Mucosa of descending colon (tissue), 3 donors: ENCODE measurements around the gene LIPI. TPM values are rescaled to one million over a fixed set of nuclear protein-coding genes. Genes with fewer than 3 reads are reported as not detected.

ENCODE experiments used
- ATAC-seq: fragments of 200-7000 bp; cut with Tn5 transposase; one replicate; pipeline ENCODE4 v1.9.1; 2020; ENCODE audit warnings: mild to moderate bottlenecking, moderate library complexity
- DNase-seq, 3 donors: peaks; one replicate each; pipeline ENCODE4 v3.0.0-alpha.2; 2020
- H3K36me3 ChIP-seq: fragments of 200-600 bp; one replicate; pipeline ENCODE4 v1.8.0; 2021; ENCODE audit warnings: low read depth, mild to moderate bottlenecking
- H3K4me1 ChIP-seq: fragments of 200-600 bp; one replicate; pipeline ENCODE4 v1.8.0; 2021; ENCODE audit warnings: low read depth, mild to moderate bottlenecking
- H3K4me3 ChIP-seq: fragments of 200-600 bp; one replicate; pipeline ENCODE4 v1.8.0; 2021; ENCODE audit warnings: mild to moderate bottlenecking
- H3K9me3 ChIP-seq: fragments of 200-600 bp; one replicate; pipeline ENCODE4 v1.8.0; 2021; ENCODE audit warnings: mild to moderate bottlenecking
- intact Hi-C, 2 donors: fragments of 100-400 bp; cut with DNase I in 1 of 2; cut with micrococcal nuclease in 1 of 2; formaldehyde crosslinking; loops; one replicate each; pipeline versions ENCODE4 v1.11.0 to v1.11.1; 2022; cut with DNase I, micrococcal nuclease
- total RNA-seq, 3 donors: library from RNA; stranded (reverse); fragmentation: NEBNext Ultra II Directional in 2 of 3; extraction: Animal tissue kit (Norgen Biotek cat#: 25700) in 2 of 3; gene quantifications; one replicate each; pipeline versions ENCODE4 v1.2.1 to v1.2.4, GENCODE V29; 2021 to 2023
- TF ChIP-seq, protein P1 (sequence below): fragments of 200-600 bp; IDR thresholded peaks from one replicate; pipeline ENCODE4 v1.8.0; 2022; ENCODE audit warnings: antibody characterized with exemption, mild to moderate bottlenecking
- donor health status: DM: no; HTN: no; CAD: no; lungs with moderate emphysema.
- donor health status: DM: no; HTN: no; CAD: no.
- donor health status: DM: no; HTN: yes; CAD: no.

The LIPI gene
- total RNA-seq, 3 donors from 2014 or later: not detected

- H3K9me3 ChIP-seq: peaks cover 3% of the 10 kb centered on the region
- H3K4me3 ChIP-seq: no peak overlapping the region
- ATAC-seq (no peak), DNase-seq (no peak)
- H3K4me1 ChIP-seq: no peaks in the 10 kb centered on the region
- TF ChIP-seq, protein P1, sequence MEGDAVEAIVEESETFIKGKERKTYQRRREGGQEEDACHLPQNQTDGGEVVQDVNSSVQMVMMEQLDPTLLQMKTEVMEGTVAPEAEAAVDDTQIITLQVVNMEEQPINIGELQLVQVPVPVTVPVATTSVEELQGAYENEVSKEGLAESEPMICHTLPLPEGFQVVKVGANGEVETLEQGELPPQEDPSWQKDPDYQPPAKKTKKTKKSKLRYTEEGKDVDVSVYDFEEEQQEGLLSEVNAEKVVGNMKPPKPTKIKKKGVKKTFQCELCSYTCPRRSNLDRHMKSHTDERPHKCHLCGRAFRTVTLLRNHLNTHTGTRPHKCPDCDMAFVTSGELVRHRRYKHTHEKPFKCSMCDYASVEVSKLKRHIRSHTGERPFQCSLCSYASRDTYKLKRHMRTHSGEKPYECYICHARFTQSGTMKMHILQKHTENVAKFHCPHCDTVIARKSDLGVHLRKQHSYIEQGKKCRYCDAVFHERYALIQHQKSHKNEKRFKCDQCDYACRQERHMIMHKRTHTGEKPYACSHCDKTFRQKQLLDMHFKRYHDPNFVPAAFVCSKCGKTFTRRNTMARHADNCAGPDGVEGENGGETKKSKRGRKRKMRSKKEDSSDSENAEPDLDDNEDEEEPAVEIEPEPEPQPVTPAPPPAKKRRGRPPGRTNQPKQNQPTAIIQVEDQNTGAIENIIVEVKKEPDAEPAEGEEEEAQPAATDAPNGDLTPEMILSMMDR: no peak
- no peaks in the 10 kb centered on the region for H3K36me3 ChIP-seq
- intact Hi-C loops: no loop called here
Measured at GRCh38 chr21:14235101-14235500, 24.3 kb upstream of the LIPI start.

DNA sequence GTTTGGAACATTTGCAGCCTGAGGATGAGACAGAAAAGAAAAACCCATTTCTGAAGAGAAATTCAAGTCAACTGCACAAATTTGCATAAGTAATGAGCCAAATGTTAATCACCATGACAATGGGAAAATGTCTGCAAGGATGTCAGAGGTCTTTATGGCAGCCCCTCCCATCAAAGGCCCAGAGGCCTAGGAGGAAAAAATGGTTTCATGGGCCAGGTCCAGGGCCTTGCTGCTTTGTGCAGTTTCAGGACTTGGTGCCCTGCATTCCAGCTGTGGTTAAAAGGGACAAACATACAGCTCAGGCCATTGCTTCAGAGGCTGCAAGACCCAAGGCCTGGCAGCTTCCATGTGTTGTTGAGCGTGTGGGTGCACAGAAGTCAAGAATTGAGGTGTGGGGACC lies 18.6 kb upstream of the LIPI start:
- intact Hi-C loops: no loop called here
- no peaks in the 10 kb centered on the region for H3K36me3 ChIP-seq
- peaks cover 12% of the 10 kb centered on the region for H3K9me3 ChIP-seq
- no peak for DNase-seq
- no peak overlapping the region for H3K4me3 ChIP-seq
- ATAC-seq: no peak
- H3K4me1 ChIP-seq: no peaks in the 10 kb centered on the region
- TF ChIP-seq, protein P1: no peak

- TF ChIP-seq, protein P1: no peak
- no peaks in the 10 kb centered on the region for H3K36me3 ChIP-seq
- intact Hi-C loops: no loop called here
- H3K4me3 ChIP-seq: no peak overlapping the region
- DNase-seq (no peak), ATAC-seq (no peak)
- no peaks in the 10 kb centered on the region for H3K4me1 ChIP-seq
- no peaks in the 10 kb centered on the region for H3K9me3 ChIP-seq
Measured at GRCh38 chr21:14223365-14223764, 12.6 kb upstream of the LIPI start.

GRCh38 chr21:14215971-14216641 lies 5.4 kb upstream of the LIPI start, which contains the start of gene RBM11:
RBM11 (plus strand) TSS chr21:14216157; CDS start chr21:14216187, 30 bp downstream.
- Histone ChIP-seq H3K36me3 (no peaks in the 10 kb centered on the region), H3K9me3 (no peaks in the 10 kb centered on the region), H3K4me3 (peak within 1 kb of the TSS; percentile 23), H3K4me1 (no peaks in the 10 kb centered on the region)
- TF ChIP-seq, protein P1: no peak
- peak; percentile 77 to 89 (median 84) for DNase-seq
- intact Hi-C loops: no loop called here
- peak; percentile 100 for ATAC-seq

- H3K4me1 ChIP-seq: no peaks in the 10 kb centered on the region
- intact Hi-C loops: no loop called here
Measured at GRCh38 chr21:14213164-14213563, 2.4 kb upstream of the LIPI start.

More at GRCh38 chr21:14213164-14213563, 2.4 kb upstream of the LIPI start:
- TF ChIP-seq, protein P1: no peak
- DNase-seq (no peak), ATAC-seq (no peak)
- H3K9me3 ChIP-seq: no peaks in the 10 kb centered on the region
- no peak overlapping the region for H3K4me3 ChIP-seq
- no peaks in the 10 kb centered on the region for H3K36me3 ChIP-seq
